ENCODE measurements around the gene KIAA0513.
A peak's percentile ranks its signal among the peaks of the same experiment; 100 is the strongest.

The KIAA0513 gene

DNA sequence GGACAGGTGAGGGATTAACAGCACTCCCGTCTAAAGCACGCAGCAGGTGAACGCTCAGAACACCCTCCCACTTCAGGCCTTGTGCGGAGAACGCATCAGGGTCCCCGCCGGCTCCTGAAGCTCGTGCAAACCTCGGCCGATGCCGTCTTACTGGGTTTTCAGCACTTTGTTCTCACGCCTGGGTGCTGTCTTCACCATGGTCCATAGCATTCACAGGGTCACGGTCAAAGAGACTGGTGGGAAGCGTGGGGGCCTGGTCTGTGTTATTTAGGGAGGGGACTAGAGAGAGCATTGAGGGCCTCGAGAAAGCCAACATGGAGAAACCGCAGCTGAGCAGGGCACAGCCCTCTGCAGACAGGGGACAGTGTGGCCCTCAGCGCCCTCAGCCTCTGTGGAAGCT lies 58.1 kb downstream of the KIAA0513 start:
- DNase-seq, result no peak

- DNase-seq, result peak in 24 of 58 donors; percentile 11 to 72 (median 29)
Observed at GRCh38 chr16:85086347-85087291, 59.0 kb downstream of the KIAA0513 start.

GRCh38 chr16:85087899-85088569 lies 60.4 kb downstream of the KIAA0513 start:
- no peak for DNase-seq

- DNase-seq, result no peak
Observed at GRCh38 chr16:85088570-85089199, 61.1 kb downstream of the KIAA0513 start.

GRCh38 chr16:85089525-85089924 lies 61.9 kb downstream of the KIAA0513 start:
- DNase-seq, result no peak

- no peak for DNase-seq
Observed at GRCh38 chr16:85090181-85090580, 62.6 kb downstream of the KIAA0513 start.

GRCh38 chr16:85090873-85091521 lies 63.4 kb downstream of the KIAA0513 start:
- DNase-seq, result peak in 1 of 58 donors; percentile 13

DNA sequence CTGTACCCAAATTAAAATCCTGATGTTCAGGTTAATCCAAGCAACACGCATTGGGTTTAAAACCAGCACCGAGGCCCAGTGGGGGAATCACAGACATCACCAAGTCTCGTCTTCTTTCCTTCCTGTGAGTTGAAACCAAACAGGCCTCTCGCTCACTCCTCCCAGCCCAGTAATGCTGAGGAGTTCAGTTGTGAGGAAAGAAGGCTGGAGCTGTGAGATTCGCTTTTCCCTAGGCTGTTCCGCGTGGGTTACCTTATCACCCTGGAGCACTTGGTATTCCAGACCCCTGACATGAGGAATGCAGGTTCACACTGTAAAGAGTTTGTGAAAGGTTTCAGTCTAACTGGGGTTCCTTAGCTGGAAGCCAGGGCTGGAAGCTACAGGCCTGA lies 63.9 kb downstream of the KIAA0513 start:
- DNase-seq, result no peak

GRCh38 chr16:85092309-85092708 lies 64.7 kb downstream of the KIAA0513 start:
- no peak for DNase-seq

DNA sequence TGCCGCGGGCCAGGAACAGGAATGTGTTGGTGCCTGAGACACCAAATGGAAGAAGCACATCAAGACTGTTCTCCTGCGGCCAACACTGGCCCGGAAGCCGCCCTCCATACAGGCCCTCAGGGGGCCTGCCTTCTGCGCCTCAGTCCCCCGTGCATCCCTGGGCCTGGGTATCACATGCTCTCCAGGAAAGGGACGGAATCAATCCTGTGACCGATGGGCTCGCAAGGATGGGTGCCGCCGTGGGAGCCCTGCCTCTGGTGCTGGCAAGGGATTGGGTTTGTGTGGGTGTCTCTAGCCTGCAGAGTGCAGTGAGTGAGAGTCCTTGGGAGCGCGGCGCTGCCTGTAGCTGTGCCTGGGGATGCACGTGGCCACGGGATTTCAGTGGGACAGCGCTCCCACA lies 65.3 kb downstream of the KIAA0513 start:
- peak in 7 of 58 donors; percentile 11 to 41 (median 20) for DNase-seq

DNA sequence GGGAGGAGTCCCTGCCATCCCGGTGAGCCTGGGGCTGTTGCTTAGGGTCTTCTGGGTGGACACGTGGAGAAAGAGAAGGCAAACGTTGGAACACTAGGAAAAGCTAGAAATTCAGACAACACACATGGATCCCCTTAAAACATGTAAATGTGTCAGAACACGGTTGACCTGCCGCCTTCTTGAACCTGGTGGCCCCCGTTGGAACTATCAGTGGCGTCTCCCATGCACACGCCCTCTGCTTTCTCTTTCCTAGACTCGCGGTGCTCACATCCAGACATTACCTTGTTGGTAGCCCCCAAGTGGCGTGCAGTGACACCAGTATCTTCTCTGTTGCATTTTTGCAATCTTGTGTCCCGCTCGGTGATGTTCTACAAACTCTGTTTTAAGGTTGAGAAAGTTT lies 66.1 kb downstream of the KIAA0513 start:
- no peak for DNase-seq

GRCh38 chr16:85094176-85094805 lies 66.7 kb downstream of the KIAA0513 start:
- no peak for DNase-seq

DNA sequence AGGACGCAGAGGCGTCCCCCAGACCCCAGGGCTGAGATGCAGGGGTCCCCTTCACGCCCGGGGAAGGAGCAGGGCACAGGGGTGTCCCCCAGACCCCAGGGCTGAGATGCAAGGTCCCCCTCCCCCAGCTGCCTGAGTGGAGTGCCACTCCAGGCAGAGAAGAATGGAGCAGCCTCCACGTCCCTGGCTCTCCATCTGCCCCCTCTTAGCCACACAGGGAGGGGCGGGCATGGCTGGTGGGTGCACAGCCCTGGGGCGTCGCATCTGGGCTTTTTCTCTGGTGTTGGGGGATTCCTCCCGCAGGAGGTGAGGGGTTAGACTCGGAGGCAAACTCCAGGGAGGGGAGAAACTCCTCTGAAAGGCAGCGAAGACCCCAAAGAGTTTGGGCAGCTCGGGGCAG lies 67.2 kb downstream of the KIAA0513 start:
- DNase-seq, result no peak

- no peak for DNase-seq
Observed at GRCh38 chr16:85096921-85097320, 69.3 kb downstream of the KIAA0513 start.

DNA sequence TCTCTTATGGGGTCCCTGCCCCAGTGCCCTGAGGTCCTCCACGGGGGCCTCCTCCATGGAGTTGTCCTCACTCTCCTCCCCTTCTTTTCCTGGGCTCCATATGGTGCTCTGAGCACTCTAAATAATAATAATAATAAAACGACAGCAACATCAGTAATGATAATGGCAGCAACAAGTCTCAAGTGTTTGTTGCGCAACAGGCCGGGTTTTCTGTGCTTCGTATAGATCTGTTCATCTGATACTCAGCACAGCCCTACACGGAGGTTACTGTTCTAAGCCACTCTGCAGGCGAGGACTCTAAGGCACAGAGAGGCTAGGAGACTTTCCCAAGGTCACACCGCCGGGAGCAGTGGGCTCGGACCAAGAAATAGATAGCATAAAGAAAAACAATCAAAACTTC lies 71.0 kb downstream of the KIAA0513 start:
- no peak for DNase-seq

DNA sequence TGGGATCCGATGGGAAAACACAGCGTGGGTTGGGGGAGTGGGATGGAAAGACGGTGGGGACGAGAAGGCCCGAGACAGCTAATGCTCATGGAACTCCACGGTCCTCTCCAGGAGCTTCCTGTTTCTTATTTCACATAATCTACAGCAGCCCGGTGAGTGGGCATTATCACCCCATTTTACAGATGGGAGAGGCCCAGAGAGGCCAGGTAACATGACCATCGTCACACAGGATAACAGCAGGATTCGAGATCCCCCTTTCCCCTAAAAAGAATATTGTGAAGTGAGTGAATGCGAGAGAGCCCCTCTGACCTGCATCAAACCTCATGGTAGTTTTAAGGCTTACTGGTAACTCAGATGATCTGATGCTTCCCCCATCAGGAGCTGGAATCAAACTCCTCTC lies 72.7 kb downstream of the KIAA0513 start:
- no peak for DNase-seq

DNA sequence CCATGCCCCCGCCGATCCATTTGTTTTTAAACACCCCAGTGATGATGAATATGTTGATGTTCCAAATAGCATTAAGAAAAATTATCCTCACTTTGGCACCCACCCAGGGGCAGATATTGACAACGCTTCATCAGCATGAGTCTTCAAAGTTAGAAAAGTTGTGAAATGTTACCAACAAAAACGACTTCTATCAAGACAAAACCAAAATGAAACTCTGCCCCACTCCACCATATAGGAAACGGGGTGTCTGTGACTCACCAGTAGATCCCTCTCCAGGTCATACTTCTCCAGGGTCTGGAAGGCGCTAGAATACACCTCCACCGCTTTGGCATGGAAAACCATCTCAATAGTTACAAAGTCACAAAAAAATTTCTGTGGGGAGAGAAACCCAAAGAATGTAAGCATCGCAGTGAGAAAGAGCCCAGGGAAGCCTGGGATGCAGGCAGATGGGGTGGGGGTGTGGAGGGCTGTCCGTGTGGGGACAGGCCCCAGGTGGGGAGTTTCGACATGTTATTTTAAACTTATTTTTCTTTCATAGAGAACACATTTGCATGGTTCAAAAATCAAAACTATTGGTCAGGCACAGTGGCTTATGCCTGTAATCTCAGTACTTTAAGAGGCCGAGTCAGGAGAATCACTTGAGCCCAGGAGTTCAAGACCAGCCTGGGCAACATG lies 74.5 kb downstream of the KIAA0513 start:
- no peak for DNase-seq

DNA sequence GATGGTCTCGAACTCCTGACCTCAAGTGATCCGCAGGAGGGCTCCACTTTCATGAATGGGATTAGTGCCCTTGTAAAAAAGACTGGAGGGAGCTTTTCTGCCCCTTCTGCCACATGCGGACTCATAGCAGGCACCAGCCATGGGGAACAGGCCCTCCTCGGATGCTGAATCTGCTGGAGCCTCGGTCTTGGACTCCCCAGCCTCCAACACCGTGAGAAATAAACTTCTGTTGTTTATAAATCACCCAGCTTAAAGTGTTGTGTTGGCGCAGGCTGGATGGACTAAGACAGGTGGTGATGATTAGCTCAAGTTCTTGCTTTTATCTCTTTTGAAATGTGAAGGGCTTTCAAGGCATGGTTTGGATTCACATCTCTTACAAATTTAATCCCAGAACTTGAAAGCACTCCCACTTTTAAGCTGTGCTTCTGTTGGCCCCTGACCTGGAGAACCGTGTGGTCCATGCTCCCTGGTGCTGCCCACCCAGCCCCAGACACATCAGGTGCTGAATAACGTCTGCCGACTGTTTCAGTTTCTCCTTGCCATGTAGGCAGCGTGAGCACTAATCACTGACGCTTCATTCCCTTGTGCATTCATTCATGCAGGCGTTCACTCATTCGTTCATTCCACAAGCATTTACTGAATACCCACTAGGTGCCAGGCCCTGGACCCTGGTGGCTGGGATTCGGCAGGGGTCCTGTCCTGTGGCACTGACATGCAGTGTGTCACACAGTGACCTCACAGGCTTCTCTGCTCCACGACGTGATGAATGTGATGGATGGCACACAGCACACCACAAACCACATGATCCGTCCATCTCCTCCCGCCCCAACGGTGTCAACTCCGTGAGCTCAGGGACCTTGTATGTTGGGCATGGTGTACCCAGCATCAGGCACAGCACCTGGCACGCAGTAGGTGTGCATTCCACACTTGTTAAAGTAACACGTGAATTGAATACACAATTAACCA lies 75.8 kb downstream of the KIAA0513 start:
- DNase-seq, result peak in 1 of 58 donors; percentile 23

DNA sequence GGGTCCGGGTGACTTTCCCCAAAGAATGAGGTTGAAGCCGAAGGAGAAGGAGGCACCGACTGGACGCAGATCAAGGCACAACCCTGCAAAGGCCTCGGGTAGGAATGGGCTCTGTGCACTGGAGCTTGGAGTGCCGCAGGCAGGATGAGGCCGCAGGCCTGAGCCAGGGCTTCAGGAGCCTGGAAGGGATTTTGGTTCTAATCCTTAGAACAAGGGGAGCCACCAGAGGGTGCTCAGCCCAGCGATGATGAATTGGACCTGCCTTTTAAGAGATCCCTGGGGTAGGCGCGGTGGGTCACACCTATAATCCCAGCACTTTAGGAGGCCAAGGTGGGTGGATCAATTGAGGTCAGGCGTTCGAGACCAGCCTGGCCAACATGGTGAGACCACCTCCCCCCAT lies 76.6 kb downstream of the KIAA0513 start:
- no peak for DNase-seq

Measured in anterior cingulate cortex (tissue), 58 donors.